Measurements from ENCODE around the gene CD300LB. TPM values are rescaled to one million over a fixed set of nuclear protein-coding genes. Genes with fewer than 3 reads are reported as not detected.
"Not testable (repeated sequence)": the region's sequence is repeated elsewhere in the genome, so short reads cannot be mapped to it uniquely, and the experiment has no call there.

CD300LB gene
- total RNA-seq, 1 donor from 2014 or later, result not detected

GRCh38 chr17:74512036-74512435 lies 19.2 kb downstream of the CD300LB start:
- Histone ChIP-seq H3K27me3 (no peaks in the 10 kb centered on the region), H3K36me3 (no peaks in the 10 kb centered on the region), H3K27ac (peak overlapping the region in 1 of 2 donors; percentile 62), H3K4me3 (no peak overlapping the region), H3K9me3 (no peaks in the 10 kb centered on the region), H3K4me1 (no peaks in the 10 kb centered on the region)
- DNase-seq (ENCODE audit: low spot score in 2 of 2), result no peak
- intact Hi-C loops (cut with DNase I), result no loop called here
- TF ChIP-seq CTCF (IDR thresholded peaks at IDR 0.05), result no peak

- DNase-seq (ENCODE audit: low spot score in 2 of 2), result no peak
- intact Hi-C loops (cut with DNase I), result no loop called here
- H3K9me3 ChIP-seq, result no peaks in the 10 kb centered on the region
- no peaks in the 10 kb centered on the region for H3K27me3 ChIP-seq
- TF ChIP-seq CTCF (IDR thresholded peaks at IDR 0.05), result no peak
- H3K4me3 ChIP-seq, result no peak overlapping the region
- H3K36me3 ChIP-seq, result no peaks in the 10 kb centered on the region
- H3K27ac ChIP-seq, result no peak overlapping the region
- H3K4me1 ChIP-seq, result no peaks in the 10 kb centered on the region
Measured at GRCh38 chr17:74508156-74508555, 23.1 kb downstream of the CD300LB start.

GRCh38 chr17:74503949-74504348 lies 27.3 kb downstream of the CD300LB start:
- H3K9me3 ChIP-seq; H3K4me3 ChIP-seq; DNase-seq (ENCODE audit: low spot score in 2 of 2); H3K36me3 ChIP-seq; H3K4me1 ChIP-seq; H3K27me3 ChIP-seq; intact Hi-C loops (cut with DNase I); H3K27ac ChIP-seq: not testable (repeated sequence)

GRCh38 chr17:74502861-74503260 lies 28.4 kb downstream of the CD300LB start:
- DNase-seq (ENCODE audit: low spot score in 2 of 2), result no peak
- TF ChIP-seq CTCF (IDR thresholded peaks at IDR 0.05), result no peak
- H3K36me3 ChIP-seq, result no peaks in the 10 kb centered on the region

GRCh38 chr17:74499992-74500391 lies 31.3 kb downstream of the CD300LB start:
- Histone ChIP-seq H3K36me3 (no peaks in the 10 kb centered on the region), H3K27me3 (no peaks in the 10 kb centered on the region), H3K4me1 (no peaks in the 10 kb centered on the region), H3K4me3 (no peak overlapping the region), H3K27ac (no peak overlapping the region), H3K9me3 (no peaks in the 10 kb centered on the region)
- DNase-seq (ENCODE audit: low spot score in 2 of 2), result no peak
- no peak for TF ChIP-seq CTCF (IDR thresholded peaks at IDR 0.05)
- intact Hi-C loops (cut with DNase I), result no loop called here

More at GRCh38 chr17:74502861-74503260, 28.4 kb downstream of the CD300LB start:
- intact Hi-C loops (cut with DNase I), result no loop called here
- no peak overlapping the region for H3K27ac ChIP-seq
- no peaks in the 10 kb centered on the region for H3K27me3 ChIP-seq
- H3K4me1 ChIP-seq, result no peaks in the 10 kb centered on the region
- H3K9me3 ChIP-seq, result no peaks in the 10 kb centered on the region
- no peak overlapping the region for H3K4me3 ChIP-seq

GRCh38 chr17:74497471-74497870 lies 33.8 kb downstream of the CD300LB start:
- DNase-seq (ENCODE audit: low spot score in 2 of 2), result no peak
- no peaks in the 10 kb centered on the region for H3K36me3 ChIP-seq
- intact Hi-C loops (cut with DNase I), result no loop called here
- no peaks in the 10 kb centered on the region for H3K4me1 ChIP-seq
- TF ChIP-seq CTCF (IDR thresholded peaks at IDR 0.05), result no peak
- no peak overlapping the region for H3K27ac ChIP-seq
- no peaks in the 10 kb centered on the region for H3K9me3 ChIP-seq
- H3K4me3 ChIP-seq, result no peak overlapping the region
- no peaks in the 10 kb centered on the region for H3K27me3 ChIP-seq
